GM10847 (cell line): ENCODE data around the gene ME3.

Experiments used
- POLR2A ChIP-seq: IDR thresholded peaks from 2 replicates; pipeline ENCODE4 v1.6.1; 2011; ENCODE audit not compliant: insufficient read length; ENCODE audit errors: extremely low read depth

Gene ME3

DNA sequence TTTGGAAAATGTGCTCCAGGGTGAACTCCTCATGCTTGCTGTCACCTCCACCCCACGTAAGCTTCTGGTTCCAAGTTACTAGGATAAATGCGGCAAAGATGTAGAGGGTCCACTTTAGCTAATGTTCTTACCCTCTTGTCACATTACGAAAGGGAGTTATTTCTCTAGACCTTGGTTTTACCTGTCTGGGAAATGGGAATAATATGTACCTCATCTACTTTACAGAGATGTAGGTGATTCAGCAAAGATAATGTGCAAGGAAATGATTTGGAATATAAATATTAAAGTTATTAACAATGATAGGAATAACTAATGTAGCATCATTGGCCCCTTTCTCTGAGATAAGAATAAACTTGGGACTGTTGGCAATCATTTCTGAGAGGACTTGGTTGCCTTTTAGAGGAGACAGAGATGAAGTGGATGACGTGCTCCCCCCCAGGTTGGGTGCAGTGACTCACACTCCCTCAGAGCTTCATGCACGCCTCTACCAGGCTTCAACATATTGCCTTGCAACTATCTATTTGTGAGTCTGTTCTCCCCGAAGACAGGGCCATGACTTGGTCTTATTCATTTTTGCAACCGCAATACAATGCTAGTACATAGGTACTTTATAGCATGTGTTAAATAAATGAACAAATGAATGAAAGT, 97.1 kb downstream of the ME3 start:
- no peak for TF ChIP-seq POLR2A

- no peak for TF ChIP-seq POLR2A
Measured at GRCh38 chr11:86574493-86575207, 97.8 kb downstream of the ME3 start.

DNA sequence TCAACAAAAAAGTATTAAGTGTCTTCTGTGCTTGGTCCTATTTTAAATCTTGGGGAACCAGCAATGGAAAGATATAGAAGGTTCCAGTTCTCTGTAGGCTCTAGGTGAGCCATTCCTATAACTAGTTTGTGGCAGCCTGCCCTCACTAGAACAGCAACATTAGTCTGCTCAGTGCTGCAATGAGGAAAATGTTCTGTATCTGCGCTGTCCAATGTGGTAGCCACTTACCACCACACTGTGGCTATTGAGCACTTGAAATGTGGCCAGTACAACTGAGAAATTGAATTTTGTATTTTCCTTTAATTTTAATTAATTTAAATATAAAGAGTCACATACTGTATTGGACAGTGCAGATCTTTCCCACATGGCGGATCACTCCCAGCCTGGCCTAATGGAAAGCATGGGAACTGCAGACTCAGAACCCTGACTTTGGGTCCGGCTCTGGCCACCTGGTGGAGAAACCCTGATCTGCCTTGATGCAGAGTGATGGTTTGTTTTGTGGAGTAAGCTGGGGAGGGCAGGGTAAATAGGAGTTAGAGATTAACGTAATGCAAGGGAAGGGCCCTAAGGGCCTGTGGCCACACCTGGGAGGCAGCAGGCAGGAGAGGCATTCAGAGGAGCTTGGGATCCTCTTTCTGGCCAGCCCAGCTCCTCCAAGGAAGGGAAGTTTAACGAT, 101.0 kb downstream of the ME3 start:
- TF ChIP-seq POLR2A: no peak

GRCh38 chr11:86570451-86570850, 102.0 kb downstream of the ME3 start:
- TF ChIP-seq POLR2A: no peak

DNA sequence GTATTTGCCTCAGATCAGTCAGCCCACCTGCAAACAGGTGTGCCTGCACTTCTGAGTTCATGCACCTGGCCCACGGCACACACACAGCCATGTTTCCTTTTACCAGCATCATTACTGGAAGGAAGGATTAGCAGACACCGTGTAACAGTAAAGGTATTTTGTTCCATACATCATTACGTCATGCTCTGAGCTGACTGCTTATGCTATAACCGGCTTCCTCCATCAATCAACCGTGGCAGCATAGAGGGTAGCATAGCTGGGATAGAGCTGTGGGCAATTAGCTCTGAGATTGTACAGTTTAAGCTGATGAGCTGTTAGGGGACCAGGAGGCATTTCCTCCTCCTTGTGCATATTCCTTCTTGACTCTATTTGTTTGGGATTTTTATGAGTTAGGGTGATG, 102.4 kb downstream of the ME3 start:
- TF ChIP-seq POLR2A: no peak

DNA sequence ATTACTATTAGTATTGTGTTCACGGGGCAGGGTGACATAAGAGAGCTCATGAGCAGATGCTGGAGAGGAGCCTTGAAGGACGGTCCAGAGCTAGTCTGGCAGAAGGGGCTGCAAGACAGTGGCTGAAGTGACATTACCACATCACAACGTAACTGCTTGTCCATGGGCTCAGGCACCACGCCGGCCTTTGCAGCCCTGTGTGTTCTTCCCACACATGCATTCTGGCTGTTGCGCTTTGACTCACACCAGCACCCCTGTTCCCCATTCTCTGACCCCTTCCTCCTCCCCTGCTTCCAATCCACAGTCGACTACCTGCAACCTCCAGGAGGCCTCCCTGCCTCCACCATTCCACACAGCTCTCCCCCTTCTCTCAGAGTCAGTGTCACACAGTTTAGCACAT, 103.3 kb downstream of the ME3 start:
- TF ChIP-seq POLR2A: no peak

DNA sequence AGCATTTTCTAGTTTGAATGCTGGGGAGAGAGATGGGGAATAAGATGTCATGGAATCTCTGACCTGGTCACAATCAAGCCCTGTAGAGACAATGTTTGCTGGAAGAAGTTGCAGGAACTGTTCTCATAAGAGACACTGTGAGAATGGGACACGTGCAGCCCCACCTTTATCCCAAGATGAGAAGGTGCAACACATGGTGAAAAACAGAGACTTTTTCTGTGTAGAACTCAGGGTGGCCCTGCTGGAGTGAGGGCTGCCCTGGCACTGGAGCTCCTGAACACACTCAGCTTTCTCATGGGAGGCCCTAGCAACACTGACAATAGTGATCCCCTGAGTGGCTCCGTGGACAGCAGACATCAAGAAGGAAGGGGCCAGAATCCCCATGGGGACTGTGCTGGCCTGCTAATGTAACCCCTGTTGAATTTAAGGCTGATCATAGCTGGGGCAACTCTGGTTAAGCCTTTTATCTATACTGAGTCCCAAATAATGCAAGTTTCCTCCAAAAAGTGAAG, 106.6 kb downstream of the ME3 start:
- no peak for TF ChIP-seq POLR2A

DNA sequence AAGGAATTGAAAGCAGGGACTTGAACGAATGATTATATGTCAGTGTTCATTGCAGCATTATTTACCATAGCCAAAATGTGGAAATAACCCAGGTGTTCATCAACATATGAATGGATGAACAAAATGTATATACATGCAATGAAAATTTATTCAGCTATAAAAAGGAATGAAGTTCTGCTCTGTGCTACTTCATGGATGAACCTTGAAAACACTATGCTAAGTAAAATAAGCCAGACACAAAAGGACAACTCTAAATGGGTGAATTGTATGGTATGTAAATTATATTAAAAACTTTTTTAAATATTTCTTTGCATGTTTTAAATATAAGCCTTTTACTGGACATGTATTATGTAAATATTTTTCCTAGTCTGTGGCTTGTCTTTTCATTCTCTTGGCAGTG, 107.0 kb downstream of the ME3 start:
- no peak for TF ChIP-seq POLR2A

GRCh38 chr11:86559311-86559945, 113.0 kb downstream of the ME3 start:
- no peak for TF ChIP-seq POLR2A

DNA sequence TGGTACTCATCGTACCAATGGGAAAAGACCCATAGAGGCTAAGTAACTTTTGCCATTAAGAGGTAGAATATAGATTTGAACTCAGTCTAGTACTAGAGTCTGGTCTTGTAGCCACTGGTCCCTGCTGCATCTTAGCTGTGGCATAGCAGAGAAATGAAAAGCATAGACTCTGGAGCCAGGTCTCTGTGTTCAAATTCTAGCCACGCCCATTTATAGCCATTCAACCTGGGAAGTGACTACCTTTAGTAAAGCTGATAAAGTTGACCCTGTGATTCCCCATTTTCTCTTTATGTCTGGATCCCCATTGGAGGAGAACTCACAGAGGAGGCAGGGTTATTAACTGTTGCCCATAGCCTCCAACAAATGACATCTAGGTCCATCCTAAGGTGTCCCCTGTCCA, 113.6 kb downstream of the ME3 start:
- no peak for TF ChIP-seq POLR2A

DNA sequence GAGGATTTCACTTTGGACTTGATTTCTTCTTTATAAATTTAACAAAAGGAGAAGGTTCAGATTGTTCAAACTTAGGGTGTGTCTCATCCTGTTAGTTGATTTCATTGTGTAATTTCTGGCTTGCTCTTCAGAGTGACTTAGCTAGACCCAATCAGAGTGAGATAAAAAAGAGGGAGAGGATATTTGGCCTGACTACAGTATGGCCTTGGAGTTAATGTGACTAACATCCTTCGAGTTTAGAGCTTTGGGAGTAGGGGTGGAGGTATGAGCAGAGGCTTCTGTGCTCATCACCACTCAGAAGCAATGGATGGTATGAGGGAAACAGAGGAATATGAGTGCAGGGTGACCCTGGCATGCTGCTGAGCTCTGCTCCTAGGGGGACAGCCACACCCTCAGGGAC, 114.2 kb downstream of the ME3 start:
- no peak for TF ChIP-seq POLR2A

DNA sequence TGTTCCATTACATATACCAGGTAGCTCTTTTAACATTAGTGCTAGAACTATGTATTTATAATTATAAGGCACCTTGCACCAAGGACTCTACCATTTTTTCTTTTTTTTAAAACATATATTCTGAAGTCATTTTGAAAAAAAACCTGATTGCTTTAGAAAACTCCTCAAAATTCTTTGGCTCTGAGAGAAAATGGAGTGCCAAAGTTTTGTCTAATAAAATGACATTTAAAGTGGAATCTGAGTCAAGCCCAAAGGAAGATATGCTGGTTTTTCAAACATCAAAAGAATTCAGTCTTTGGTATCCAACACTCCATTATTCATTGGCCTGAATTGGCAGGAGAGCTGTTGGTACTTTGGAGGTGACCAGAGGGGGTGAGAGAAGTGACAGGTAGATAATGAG, 116.5 kb downstream of the ME3 start:
- TF ChIP-seq POLR2A: no peak

- no peak for TF ChIP-seq POLR2A
Measured at GRCh38 chr11:86555401-86555800, 117.0 kb downstream of the ME3 start.

- TF ChIP-seq POLR2A: no peak
Measured at GRCh38 chr11:86553265-86553664, 119.2 kb downstream of the ME3 start.

DNA sequence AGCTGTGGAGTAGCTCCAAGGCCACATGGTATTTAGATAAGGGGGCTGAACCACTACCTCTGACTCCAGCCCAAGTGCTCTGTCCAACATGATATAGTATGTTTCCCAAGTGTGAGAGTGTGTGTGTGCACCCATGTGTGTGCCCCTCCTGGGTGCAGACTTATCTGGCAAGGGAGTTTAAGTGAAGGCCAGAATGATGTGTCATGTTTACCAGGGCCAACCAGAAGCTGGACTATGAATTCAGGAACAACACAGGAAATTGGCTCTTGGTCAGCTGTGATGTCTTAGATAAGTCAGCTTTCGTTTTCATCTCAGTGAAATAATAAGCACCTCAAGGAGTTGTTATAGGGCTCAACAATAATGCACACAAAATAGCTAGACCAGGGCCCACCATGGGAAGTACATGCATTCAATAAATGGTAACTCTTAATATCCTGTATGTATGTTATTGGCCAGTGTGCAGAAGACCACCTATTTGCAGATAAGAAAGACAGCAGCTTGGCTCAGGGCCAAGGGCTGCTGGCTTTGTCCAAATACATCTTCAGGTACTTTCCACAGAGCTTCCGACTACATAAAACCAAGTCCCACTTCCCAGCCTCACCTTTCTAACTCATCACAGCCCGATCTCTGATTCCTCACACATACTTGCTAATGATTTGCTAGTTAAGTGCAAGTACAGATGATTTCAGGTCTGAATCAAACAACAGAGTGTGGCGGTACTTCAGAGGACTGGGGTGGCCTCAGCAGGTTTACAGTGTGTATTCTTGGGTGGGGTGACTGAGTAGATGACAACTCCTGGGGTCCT, 120.9 kb downstream of the ME3 start:
- TF ChIP-seq POLR2A: no peak
